ENCODE data around the gene LRTM2.

Gene LRTM2

GRCh38 chr12:1837541-1838204 is 17.3 kb downstream of the LRTM2 start:
- DNase-seq (ENCODE audit: low read depth in 2 of 2): peak; percentile 16 to 32
- no peak for TF ChIP-seq CTCF (IDR thresholded peaks at IDR 0.05; ENCODE audit: low read depth, low read length)
- no peak overlapping the region for H3K4me3 ChIP-seq (replicated peaks in 1 of 2; ENCODE audit: low read depth in 2 of 2, low read length in 2 of 2)

GRCh38 chr12:1838205-1838993 is 18.0 kb downstream of the LRTM2 start:
- no peak for DNase-seq (ENCODE audit: low read depth in 2 of 2)
- TF ChIP-seq CTCF (IDR thresholded peaks at IDR 0.05; ENCODE audit: low read depth, low read length): no peak
- H3K4me3 ChIP-seq (replicated peaks in 1 of 2; ENCODE audit: low read depth in 2 of 2, low read length in 2 of 2): no peak overlapping the region

GRCh38 chr12:1838994-1839365 is 18.6 kb downstream of the LRTM2 start:
- no peak for TF ChIP-seq CTCF (IDR thresholded peaks at IDR 0.05; ENCODE audit: low read depth, low read length)
- H3K4me3 ChIP-seq (replicated peaks in 1 of 2; ENCODE audit: low read depth in 2 of 2, low read length in 2 of 2): no peak overlapping the region
- DNase-seq (ENCODE audit: low read depth in 2 of 2): no peak

- TF ChIP-seq CTCF (IDR thresholded peaks at IDR 0.05; ENCODE audit: low read depth, low read length): no peak
- no peak for DNase-seq (ENCODE audit: low read depth in 2 of 2)
Measured at GRCh38 chr12:1839464-1839863, 19.1 kb downstream of the LRTM2 start.

DNA sequence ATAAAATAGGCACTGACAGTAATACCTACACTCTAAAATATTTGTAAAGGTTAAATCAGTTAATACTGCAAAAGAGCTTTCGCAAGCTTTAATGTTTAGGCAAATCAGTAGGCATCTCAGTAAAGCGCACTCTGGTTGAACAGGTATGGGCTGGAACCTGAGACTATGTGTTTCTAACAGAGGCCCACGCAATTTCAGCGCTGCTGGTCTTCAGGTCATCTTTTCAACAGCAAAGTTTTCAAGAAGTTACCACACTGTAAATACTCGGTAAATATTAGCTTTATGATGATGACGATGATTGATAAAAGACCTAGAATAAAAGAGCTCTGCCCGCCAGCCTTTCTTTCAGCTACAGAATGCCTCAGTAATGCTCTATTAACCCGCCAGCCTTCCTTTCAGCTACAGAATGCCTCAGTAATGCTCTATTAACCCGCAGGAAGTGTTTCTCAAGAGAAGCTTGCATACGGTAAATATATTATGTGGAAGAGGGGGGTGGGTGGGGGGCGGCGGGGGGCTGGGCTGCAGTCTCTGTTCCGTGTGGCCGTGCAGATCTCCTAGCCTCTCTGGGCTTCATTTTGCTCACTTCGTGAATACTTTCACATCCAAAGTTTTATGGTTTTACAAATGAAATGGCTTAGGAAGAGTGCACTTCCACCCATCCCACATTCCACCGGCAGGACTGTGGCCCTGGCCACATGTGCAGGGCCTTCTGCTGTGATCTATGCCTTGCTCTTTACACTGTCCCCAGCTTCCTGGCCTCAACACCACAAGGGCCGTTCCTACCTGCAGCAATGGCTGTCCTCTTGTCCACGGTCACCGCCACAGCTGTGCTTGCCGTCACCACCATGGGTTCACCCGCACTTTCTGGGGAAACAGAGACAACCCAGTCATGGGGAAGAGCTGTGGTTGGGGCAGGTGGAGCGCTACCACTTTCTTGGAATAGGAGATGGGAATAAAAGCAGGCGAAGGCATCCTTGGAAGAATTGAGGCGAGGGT is 19.9 kb downstream of the LRTM2 start:
- no peak for DNase-seq (ENCODE audit: low read depth in 2 of 2)
- TF ChIP-seq CTCF (IDR thresholded peaks at IDR 0.05; ENCODE audit: low read depth, low read length): no peak
- no peak overlapping the region for H3K4me3 ChIP-seq (replicated peaks in 1 of 2; ENCODE audit: low read depth in 2 of 2, low read length in 2 of 2)

More at GRCh38 chr12:1839464-1839863, 19.1 kb downstream of the LRTM2 start:
- no peak overlapping the region for H3K4me3 ChIP-seq (replicated peaks in 1 of 2; ENCODE audit: low read depth in 2 of 2, low read length in 2 of 2)

DNA sequence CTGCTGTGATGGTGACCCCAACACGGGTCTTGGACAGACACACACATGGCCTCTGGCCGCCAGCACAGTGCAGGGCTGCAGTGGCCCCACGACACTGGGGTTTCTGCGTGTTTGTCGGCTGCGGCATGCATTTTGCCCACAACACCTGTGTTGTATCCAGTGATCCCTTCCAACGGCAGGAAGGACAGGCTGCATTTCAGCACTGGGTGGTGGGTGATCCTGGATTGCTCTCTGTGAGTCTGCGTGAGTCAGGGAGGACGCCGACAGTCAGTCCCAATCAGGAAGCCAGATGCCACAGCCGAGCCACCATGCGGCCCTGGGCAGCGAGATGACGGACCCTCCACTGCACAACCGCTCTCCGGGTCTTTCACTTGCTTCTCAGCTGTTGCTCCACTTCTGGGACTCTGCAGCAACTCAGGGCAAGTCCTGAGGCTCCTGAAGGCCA is 20.6 kb downstream of the LRTM2 start:
- no peak for DNase-seq (ENCODE audit: low read depth in 2 of 2)
- TF ChIP-seq CTCF (IDR thresholded peaks at IDR 0.05; ENCODE audit: low read depth, low read length): no peak
- no peak overlapping the region for H3K4me3 ChIP-seq (replicated peaks in 1 of 2; ENCODE audit: low read depth in 2 of 2, low read length in 2 of 2)

All from cardiac fibroblast (primary cell).